K562 treated with DMSO at 1 percent for 48 hours (cell line): Measurements from ENCODE around the gene TGIF2LY. TPM values are rescaled to one million over a fixed set of nuclear protein-coding genes. Genes with fewer than 3 reads are reported as not detected.

Experiments
- total RNA-seq: library from RNA; unstranded; fragments of 300-600 nt; gene quantifications from 2 replicates; pipeline ENCODE4 v1.2.3, GENCODE V29; 2022; ENCODE audit warnings: low replicate concordance; ENCODE audit errors: extremely low read depth

The TGIF2LY gene
- total RNA-seq: not detected in 2 replicates

GRCh38 chrY:3578767-3579166, at the start of gene TGIF2LY:
TGIF2LY (plus strand) TSS chrY:3579067; CDS start chrY:3579245, 178 bp downstream.

